ENCODE results near the gene OR2T35.

The OR2T35 gene

DNA sequence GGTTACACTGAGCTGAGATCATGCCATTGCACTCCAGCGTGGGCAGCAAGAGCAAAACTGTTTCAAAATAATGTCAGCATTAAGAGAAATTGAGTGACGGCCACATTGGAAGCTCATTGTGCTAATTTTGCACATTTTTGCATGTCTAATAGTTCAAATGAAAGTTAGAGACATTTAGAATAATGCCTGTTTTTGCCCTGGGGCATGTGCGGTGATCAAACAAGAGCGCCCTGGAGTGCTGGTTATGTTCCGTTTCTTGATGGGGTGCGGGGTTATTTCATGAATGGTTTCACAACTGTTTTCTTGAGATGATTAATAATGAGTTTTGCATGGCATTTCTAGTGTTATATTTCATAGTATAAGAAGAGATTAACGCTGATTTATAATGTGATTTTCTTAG, 23.3 kb downstream of the OR2T35 start:
- intact Hi-C loops (cut with DNase I; ENCODE audit: low total_unique reads), result no loop called here
- Histone ChIP-seq H3K36me3 (no peaks in the 10 kb centered on the region), H3K4me3 (no peak overlapping the region), H3K9me3 (no peaks in the 10 kb centered on the region), H3K27ac (no peak overlapping the region), H3K27me3 (no peaks in the 10 kb centered on the region), H3K4me1 (no peaks in the 10 kb centered on the region)
- no peak for DNase-seq
- TF ChIP-seq CTCF (IDR thresholded peaks at IDR 0.05), result no peak

GRCh38 chr1:248618878-248619277, 26.2 kb downstream of the OR2T35 start:
- peak in 1 of 2 experiments; percentile 17 for TF ChIP-seq CTCF (IDR thresholded peaks at IDR 0.05)
- no peaks in the 10 kb centered on the region for H3K9me3 ChIP-seq
- no peaks in the 10 kb centered on the region for H3K36me3 ChIP-seq
- peak in 1 of 2 donors; percentile 30 for DNase-seq
- intact Hi-C loops (cut with DNase I; ENCODE audit: low total_unique reads), result no loop called here
- no peaks in the 10 kb centered on the region for H3K4me1 ChIP-seq
- H3K27ac ChIP-seq, result no peak overlapping the region
- no peak overlapping the region for H3K4me3 ChIP-seq
- H3K27me3 ChIP-seq, result no peaks in the 10 kb centered on the region

DNA sequence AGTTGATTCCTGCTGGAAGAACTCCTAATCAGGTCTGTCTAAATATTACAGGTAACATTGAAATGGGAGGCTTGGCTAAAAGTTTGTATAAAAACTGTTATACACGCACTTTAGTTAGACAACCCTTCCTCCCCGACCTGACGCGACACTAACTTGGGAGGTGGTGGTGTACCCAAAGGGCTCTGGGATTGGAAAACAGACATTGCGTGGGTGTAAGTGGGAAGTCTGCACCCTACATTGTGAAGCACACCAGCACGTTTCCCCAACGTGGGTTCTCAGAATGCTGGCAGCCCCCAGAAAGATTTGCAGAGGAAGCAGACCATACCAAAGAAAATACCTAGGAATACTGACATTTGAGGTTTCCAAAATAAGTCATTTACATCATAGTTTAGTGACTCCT, 27.0 kb downstream of the OR2T35 start:
- DNase-seq, result no peak
- intact Hi-C loops (cut with DNase I; ENCODE audit: low total_unique reads), result no loop called here
- TF ChIP-seq CTCF (IDR thresholded peaks at IDR 0.05), result no peak
- H3K4me1 ChIP-seq, result no peaks in the 10 kb centered on the region
- H3K27ac ChIP-seq, result no peak overlapping the region
- no peak overlapping the region for H3K4me3 ChIP-seq
- H3K27me3 ChIP-seq, result no peaks in the 10 kb centered on the region
- no peaks in the 10 kb centered on the region for H3K36me3 ChIP-seq
- H3K9me3 ChIP-seq, result no peaks in the 10 kb centered on the region

GRCh38 chr1:248613742-248614141, 31.3 kb downstream of the OR2T35 start:
- Histone ChIP-seq H3K27ac (no peak overlapping the region), H3K27me3 (no peaks in the 10 kb centered on the region), H3K4me3 (no peak overlapping the region), H3K9me3 (no peaks in the 10 kb centered on the region), H3K36me3 (no peaks in the 10 kb centered on the region), H3K4me1 (no peaks in the 10 kb centered on the region)
- no peak for DNase-seq
- intact Hi-C loops (cut with DNase I; ENCODE audit: low total_unique reads), result no loop called here
- no peak for TF ChIP-seq CTCF (IDR thresholded peaks at IDR 0.05)

GRCh38 chr1:248611883-248612414, 33.1 kb downstream of the OR2T35 start:
- no peak for TF ChIP-seq CTCF (IDR thresholded peaks at IDR 0.05)
- H3K36me3 ChIP-seq, result no peaks in the 10 kb centered on the region
- no peak overlapping the region for H3K4me3 ChIP-seq
- DNase-seq, result no peak
- no peaks in the 10 kb centered on the region for H3K27me3 ChIP-seq
- H3K9me3 ChIP-seq, result no peaks in the 10 kb centered on the region
- no peaks in the 10 kb centered on the region for H3K4me1 ChIP-seq
- no peak overlapping the region for H3K27ac ChIP-seq
- intact Hi-C loops (cut with DNase I; ENCODE audit: low total_unique reads), result no loop called here

DNA sequence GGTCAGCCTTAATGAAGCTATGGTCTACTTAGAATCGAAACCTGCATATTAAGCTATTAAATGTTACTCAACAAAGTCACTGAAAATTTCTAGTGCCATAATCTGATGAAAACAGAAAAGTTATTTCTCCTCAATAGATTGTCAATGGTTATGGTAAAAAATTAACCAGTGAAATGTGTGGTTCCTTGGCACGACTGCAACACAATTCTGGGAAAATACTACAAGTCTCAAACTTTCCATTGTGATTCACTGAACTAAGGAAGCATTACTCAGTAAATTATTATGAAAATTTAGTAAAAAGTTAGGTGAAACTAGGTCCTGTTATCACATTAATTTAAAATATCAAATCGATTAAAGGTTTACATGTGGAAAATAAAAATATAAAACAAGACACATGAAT, 34.8 kb downstream of the OR2T35 start:
- TF ChIP-seq CTCF (IDR thresholded peaks at IDR 0.05), result no peak
- Histone ChIP-seq H3K4me1 (no peaks in the 10 kb centered on the region), H3K9me3 (no peaks in the 10 kb centered on the region), H3K4me3 (no peak overlapping the region), H3K27me3 (no peaks in the 10 kb centered on the region), H3K36me3 (no peaks in the 10 kb centered on the region), H3K27ac (no peak overlapping the region)
- DNase-seq, result no peak
- intact Hi-C loops (cut with DNase I; ENCODE audit: low total_unique reads), result no loop called here
